Nephron (organoid): ENCODE results near the gene KLHL28.

Experiments used
- H3K27ac Mint-ChIP-seq, 3 experiments: 2 replicates each; pipeline ENCODE4 v1.8.0; 2020; ENCODE audit warnings: mixed read lengths in 3 of 3, mild to moderate bottlenecking in 2 of 3, moderate library complexity in 1 of 3
- H3K27me3 Mint-ChIP-seq: 2 replicates; pipeline ENCODE4 v1.8.0; 2021; ENCODE audit warnings: low read depth, mild to moderate bottlenecking, moderate library complexity, mixed read lengths
- H3K36me3 Mint-ChIP-seq: 2 replicates; pipeline ENCODE4 v1.8.0; 2020; ENCODE audit warnings: low read depth, mixed read lengths
- H3K4me1 Mint-ChIP-seq: 2 replicates; pipeline ENCODE4 v1.8.0; 2020; ENCODE audit warnings: mixed read lengths
- H3K4me3 Mint-ChIP-seq, 3 experiments: 2 replicates each; pipeline ENCODE4 v1.8.0; 2020; ENCODE audit warnings: mild to moderate bottlenecking in 3 of 3, mixed read lengths in 3 of 3, moderate library complexity in 2 of 3
- H3K9me3 Mint-ChIP-seq: 2 replicates; pipeline ENCODE4 v1.8.0; 2020; ENCODE audit warnings: mixed read lengths
- TF ChIP-seq, protein P1 (sequence below), 3 experiments: fragments of 200-600 bp; sonication (generic); IDR thresholded peaks; one replicate each; pipeline ENCODE4 v1.5.0; 2021; ENCODE audit warnings: antibody characterized with exemption in 3 of 3; ENCODE audit not compliant: unreplicated experiment in 3 of 3

The KLHL28 gene

DNA sequence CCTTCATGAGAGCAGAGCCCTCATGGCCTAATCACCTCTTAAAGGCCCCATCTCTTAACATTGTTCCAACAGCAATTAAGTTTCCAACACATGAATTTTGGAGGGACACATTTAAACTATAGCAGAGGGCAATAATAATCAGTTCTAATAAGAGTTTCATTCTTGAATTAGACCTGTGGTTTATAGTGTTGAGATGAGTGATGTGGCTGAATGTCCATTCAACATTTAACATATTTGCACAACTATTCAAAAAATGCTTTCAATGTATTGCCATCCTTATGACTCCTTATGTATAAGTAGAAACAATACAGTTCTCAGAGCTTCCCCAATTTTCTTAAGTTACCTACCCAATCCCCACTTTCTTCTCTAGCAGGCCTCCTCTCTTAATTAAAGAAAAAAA, 21.5 kb downstream of the KLHL28 start:
- no peak overlapping the region for H3K4me3 Mint-ChIP-seq
- no peaks in the 10 kb centered on the region for H3K27me3 Mint-ChIP-seq
- H3K4me1 Mint-ChIP-seq, result no peaks in the 10 kb centered on the region
- peaks cover 75% of the 10 kb centered on the region for H3K36me3 Mint-ChIP-seq
- peaks cover 10% of the 10 kb centered on the region for H3K9me3 Mint-ChIP-seq
- TF ChIP-seq, protein P1, sequence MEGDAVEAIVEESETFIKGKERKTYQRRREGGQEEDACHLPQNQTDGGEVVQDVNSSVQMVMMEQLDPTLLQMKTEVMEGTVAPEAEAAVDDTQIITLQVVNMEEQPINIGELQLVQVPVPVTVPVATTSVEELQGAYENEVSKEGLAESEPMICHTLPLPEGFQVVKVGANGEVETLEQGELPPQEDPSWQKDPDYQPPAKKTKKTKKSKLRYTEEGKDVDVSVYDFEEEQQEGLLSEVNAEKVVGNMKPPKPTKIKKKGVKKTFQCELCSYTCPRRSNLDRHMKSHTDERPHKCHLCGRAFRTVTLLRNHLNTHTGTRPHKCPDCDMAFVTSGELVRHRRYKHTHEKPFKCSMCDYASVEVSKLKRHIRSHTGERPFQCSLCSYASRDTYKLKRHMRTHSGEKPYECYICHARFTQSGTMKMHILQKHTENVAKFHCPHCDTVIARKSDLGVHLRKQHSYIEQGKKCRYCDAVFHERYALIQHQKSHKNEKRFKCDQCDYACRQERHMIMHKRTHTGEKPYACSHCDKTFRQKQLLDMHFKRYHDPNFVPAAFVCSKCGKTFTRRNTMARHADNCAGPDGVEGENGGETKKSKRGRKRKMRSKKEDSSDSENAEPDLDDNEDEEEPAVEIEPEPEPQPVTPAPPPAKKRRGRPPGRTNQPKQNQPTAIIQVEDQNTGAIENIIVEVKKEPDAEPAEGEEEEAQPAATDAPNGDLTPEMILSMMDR (IDR thresholded peaks at IDR 0.05; ENCODE audit: unreplicated experiment in 3 of 3), result no peak
- H3K27ac Mint-ChIP-seq, result no peak overlapping the region

DNA sequence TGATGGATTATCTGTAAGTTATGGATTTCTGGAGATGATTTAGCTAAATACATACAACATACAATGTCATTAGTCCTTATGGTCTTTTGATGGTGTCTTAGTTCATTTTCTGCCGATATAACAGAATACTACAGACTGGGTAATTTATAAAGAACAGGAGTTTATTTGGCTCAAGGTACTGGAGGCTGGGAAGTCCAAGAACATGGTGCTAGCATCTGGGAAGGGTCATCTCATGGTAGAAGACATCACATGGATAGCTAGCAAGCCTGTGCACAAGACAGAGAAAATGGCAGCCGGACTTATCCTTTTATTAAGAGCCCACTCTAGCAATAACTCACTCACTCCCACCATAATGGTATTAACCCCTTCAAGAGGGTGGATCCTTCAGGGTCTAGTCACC, 24.2 kb downstream of the KLHL28 start:
- TF ChIP-seq, protein P1 (IDR thresholded peaks at IDR 0.05; ENCODE audit: unreplicated experiment in 3 of 3), result no peak
- no peaks in the 10 kb centered on the region for H3K27me3 Mint-ChIP-seq
- no peaks in the 10 kb centered on the region for H3K4me1 Mint-ChIP-seq
- H3K9me3 Mint-ChIP-seq, result peaks cover 10% of the 10 kb centered on the region
- H3K4me3 Mint-ChIP-seq, result no peak overlapping the region
- peaks cover 68% of the 10 kb centered on the region for H3K36me3 Mint-ChIP-seq
- no peak overlapping the region for H3K27ac Mint-ChIP-seq

DNA sequence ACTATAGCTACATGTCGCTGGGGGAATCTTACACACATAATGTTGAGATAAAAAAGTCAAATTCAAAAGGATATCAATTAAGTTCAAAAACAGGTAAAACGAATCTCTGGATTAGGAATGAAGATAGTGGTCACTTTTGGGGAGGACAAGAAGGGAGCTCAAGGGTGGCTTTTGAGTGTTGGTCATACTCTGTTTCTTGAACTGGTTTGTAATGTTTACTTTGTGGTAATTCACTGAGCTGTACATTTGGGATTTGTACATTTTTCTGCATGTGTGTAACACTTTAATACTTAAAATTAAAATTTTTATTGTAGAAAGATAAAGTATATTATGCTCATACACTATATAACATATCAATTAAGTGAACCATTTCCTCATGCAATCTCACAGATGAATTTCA, 26.6 kb downstream of the KLHL28 start:
- H3K36me3 Mint-ChIP-seq, result peaks cover 49% of the 10 kb centered on the region
- no peaks in the 10 kb centered on the region for H3K4me1 Mint-ChIP-seq
- TF ChIP-seq, protein P1 (IDR thresholded peaks at IDR 0.05; ENCODE audit: unreplicated experiment in 3 of 3), result no peak
- H3K27ac Mint-ChIP-seq, result no peak overlapping the region
- H3K4me3 Mint-ChIP-seq, result no peak overlapping the region
- H3K9me3 Mint-ChIP-seq, result peaks cover 6% of the 10 kb centered on the region
- H3K27me3 Mint-ChIP-seq, result no peaks in the 10 kb centered on the region

DNA sequence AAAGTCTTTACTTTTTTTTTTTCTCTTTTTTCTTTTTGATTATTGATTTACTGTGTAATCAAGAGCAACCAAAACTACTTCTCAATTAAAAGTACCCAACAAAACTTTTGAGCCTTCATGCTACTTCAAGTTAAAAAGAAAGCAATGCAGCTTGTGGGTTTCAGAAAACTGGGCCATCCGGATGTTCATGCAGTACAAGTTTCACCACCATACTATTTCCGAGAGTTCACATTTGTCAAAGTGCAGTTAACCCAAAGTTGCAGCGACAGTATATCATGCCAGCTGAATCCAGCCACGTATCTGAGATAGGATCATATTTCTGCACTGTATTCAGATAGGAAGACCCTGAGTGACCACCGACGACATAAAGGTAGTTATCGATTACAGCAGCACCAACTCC, 33.0 kb downstream of the KLHL28 start:
- peaks cover 4% of the 10 kb centered on the region for H3K36me3 Mint-ChIP-seq
- TF ChIP-seq, protein P1 (IDR thresholded peaks at IDR 0.05; ENCODE audit: unreplicated experiment in 3 of 3), result no peak
- H3K27me3 Mint-ChIP-seq, result no peaks in the 10 kb centered on the region
- no peak overlapping the region for H3K27ac Mint-ChIP-seq
- H3K4me1 Mint-ChIP-seq, result no peaks in the 10 kb centered on the region
- H3K4me3 Mint-ChIP-seq, result no peak overlapping the region
- H3K9me3 Mint-ChIP-seq, result no peaks in the 10 kb centered on the region

DNA sequence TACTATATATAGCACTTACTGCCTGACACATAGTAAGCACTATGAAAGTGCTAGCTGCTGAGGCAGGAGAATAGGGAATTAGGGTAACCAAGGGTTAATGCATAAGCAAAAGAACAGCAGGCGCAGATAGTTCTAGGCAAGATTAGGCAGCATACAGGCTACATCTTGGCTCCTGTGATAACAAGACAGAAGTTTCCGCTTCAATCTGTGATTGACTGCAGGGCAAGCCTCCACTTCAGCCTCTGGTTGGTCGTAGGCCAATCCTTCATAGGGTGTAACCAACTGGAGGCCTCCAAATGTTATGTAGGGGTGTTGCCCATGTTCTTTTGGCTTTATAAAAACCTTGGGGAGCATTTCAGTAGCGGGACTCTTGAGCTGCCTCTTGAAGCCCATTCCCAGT, 46.9 kb downstream of the KLHL28 start:
- H3K27me3 Mint-ChIP-seq, result no peaks in the 10 kb centered on the region
- TF ChIP-seq, protein P1 (IDR thresholded peaks at IDR 0.05; ENCODE audit: unreplicated experiment in 3 of 3), result no peak
- H3K36me3 Mint-ChIP-seq, result no peaks in the 10 kb centered on the region
- H3K9me3 Mint-ChIP-seq, result no peaks in the 10 kb centered on the region
- peaks cover 11% of the 10 kb centered on the region for H3K4me1 Mint-ChIP-seq
- H3K27ac Mint-ChIP-seq, result no peak overlapping the region
- H3K4me3 Mint-ChIP-seq, result no peak overlapping the region

DNA sequence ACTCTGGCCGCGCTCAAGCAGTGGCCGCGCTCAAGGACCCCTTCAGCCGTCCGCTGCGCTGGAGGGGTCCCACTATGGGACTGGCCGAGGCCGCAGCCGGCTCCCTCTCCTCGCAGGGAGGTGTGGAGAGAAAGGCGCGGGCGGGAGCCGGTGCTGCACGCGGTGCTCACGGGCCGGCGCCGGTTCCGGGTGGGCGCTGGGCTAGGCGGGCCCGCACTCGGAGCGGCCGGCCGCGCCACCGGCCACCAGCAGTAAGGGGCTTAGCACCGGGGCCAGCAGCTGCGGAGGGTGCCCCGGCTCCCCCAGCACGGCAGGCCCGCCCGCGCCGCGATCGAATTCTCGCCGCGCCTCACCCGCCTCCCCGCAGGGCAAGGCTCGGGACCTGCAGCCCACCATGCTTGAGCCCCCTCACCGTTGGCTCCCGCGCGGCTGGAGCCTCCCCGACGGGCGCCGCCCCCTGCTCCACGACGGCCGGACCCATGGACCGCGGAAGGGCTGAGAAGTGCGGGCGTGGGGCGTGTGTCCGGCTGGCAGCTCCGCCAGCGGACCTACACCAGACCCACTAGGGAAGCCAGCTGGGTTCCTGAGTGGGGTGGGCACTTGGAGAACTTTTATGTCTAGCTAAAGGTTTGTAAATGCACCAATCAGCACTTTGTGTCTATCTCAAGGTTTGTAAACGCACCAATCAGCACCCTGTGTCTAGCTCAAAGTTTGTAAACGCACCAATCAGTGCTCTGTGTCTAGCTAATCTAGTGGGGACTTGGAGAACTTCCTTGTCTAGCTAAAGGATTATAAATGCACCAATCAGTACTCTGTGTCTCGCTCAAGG, 49.5 kb downstream of the KLHL28 start:
- Mint-ChIP-seq H3K9me3 (no peaks in the 10 kb centered on the region), H3K4me3 (no peak overlapping the region), H3K27me3 (no peaks in the 10 kb centered on the region), H3K4me1 (peaks cover 11% of the 10 kb centered on the region), H3K36me3 (no peaks in the 10 kb centered on the region), H3K27ac (no peak overlapping the region)
- TF ChIP-seq, protein P1 (IDR thresholded peaks at IDR 0.05; ENCODE audit: unreplicated experiment in 3 of 3), result no peak
